GM19035 (cell line): ENCODE results near the gene SP2.

Source experiments
- ATAC-seq: cut with Tn5 transposase; IDR thresholded peaks from one replicate; pipeline ENCODE4 v1.9.1; 2021; ENCODE audit not compliant: unreplicated experiment

Gene SP2

GRCh38 chr17:47969930-47970724 lies 74.1 kb downstream of the SP2 start:
- no peak for ATAC-seq

- ATAC-seq: peak; percentile 96
Measured at GRCh38 chr17:47970725-47971499, 74.9 kb downstream of the SP2 start, which contains the start of gene CDK5RAP3. Gene CDK5RAP3 (plus strand): TSS chr17:47971113. CDS start chr17:47971147, 34 bp downstream.

- no peak for ATAC-seq
Measured at GRCh38 chr17:47973541-47973940, 77.5 kb downstream of the SP2 start.

- no peak for ATAC-seq
Measured at GRCh38 chr17:47975189-47975822, 79.3 kb downstream of the SP2 start.

- ATAC-seq: no peak
Measured at GRCh38 chr17:47975823-47976205, 79.8 kb downstream of the SP2 start.

- no peak for ATAC-seq
Measured at GRCh38 chr17:47978324-47978723, 82.3 kb downstream of the SP2 start.
